Trophoblast cell (in vitro differentiated cells and primary cell): Measurements from ENCODE around the gene PNPO.

Source experiments
- DNase-seq, 2 donors: peaks; one replicate each; pipeline ENCODE4 v3.0.0-alpha.2; 2016
- H2AFZ ChIP-seq: 2 replicates; pipeline ENCODE4 v1.6.1; 2013; ENCODE audit warnings: low read length, moderate library complexity, mild to moderate bottlenecking; ENCODE audit not compliant: insufficient read depth, poor library complexity
- H2AK5ac ChIP-seq: 2 replicates; pipeline ENCODE4 v1.6.1; 2013; ENCODE audit warnings: mild to moderate bottlenecking, low read length
- H2BK120ac ChIP-seq: 2 replicates; pipeline ENCODE4 v1.6.1; 2013; ENCODE audit warnings: low read length, mild to moderate bottlenecking, moderate library complexity; ENCODE audit not compliant: insufficient read depth, poor library complexity
- H2BK12ac ChIP-seq: 2 replicates; pipeline ENCODE4 v1.6.1; 2013; ENCODE audit warnings: mild to moderate bottlenecking, low read length, moderate library complexity
- H2BK5ac ChIP-seq: 2 replicates; pipeline ENCODE4 v1.6.1; 2013; ENCODE audit warnings: low read length, low read depth, moderate library complexity, mild to moderate bottlenecking; ENCODE audit not compliant: poor library complexity
- H3K14ac ChIP-seq: 2 replicates; pipeline ENCODE4 v1.6.1; 2013; ENCODE audit warnings: mild to moderate bottlenecking, low read length
- H3K18ac ChIP-seq: 2 replicates; pipeline ENCODE4 v1.6.1; 2013; ENCODE audit warnings: mild to moderate bottlenecking, low read length
- H3K23ac ChIP-seq: 2 replicates; pipeline ENCODE4 v1.6.1; 2013; ENCODE audit warnings: low read length
- H3K27ac ChIP-seq: 2 replicates; pipeline ENCODE4 v1.5.1; 2013; ENCODE audit warnings: low read depth, mild to moderate bottlenecking, inconsistent platforms, low read length, moderate library complexity
- H3K27me3 ChIP-seq: 2 replicates; pipeline ENCODE4 v1.6.1; 2013; ENCODE audit warnings: inconsistent platforms, mild to moderate bottlenecking, low read length, moderate library complexity; ENCODE audit not compliant: insufficient read depth
- H3K36me3 ChIP-seq, 2 experiments: 1 replicate in 1 of 2; 2 replicates in 1 of 2; pipeline ENCODE4 v1.6.1; 2013; ENCODE audit warnings: low read length in 2 of 2, mild to moderate bottlenecking in 2 of 2, moderate library complexity in 1 of 2; ENCODE audit not compliant: insufficient read depth in 2 of 2, control insufficient read depth in 1 of 2
- H3K4ac ChIP-seq: 2 replicates; pipeline ENCODE4 v1.6.1; 2013; ENCODE audit warnings: low read depth, mild to moderate bottlenecking, low read length, moderate library complexity
- H3K4me1 ChIP-seq, 2 experiments: 1 replicate in 1 of 2; 2 replicates in 1 of 2; pipeline ENCODE4 v1.6.1; 2013; ENCODE audit warnings: low read length in 2 of 2, mild to moderate bottlenecking in 2 of 2, moderate library complexity in 1 of 2; ENCODE audit not compliant: insufficient read depth in 2 of 2, control insufficient read depth in 1 of 2
- H3K4me2 ChIP-seq: 2 replicates; pipeline ENCODE4 v1.6.1; 2013; ENCODE audit warnings: inconsistent platforms, mild to moderate bottlenecking, low read length, moderate library complexity
- H3K4me3 ChIP-seq: 2 replicates; pipeline ENCODE4 v1.5.1; 2013; ENCODE audit warnings: mild to moderate bottlenecking, low read depth, low read length, inconsistent platforms
- H3K79me1 ChIP-seq: one replicate; pipeline ENCODE4 v1.6.1; 2013; ENCODE audit warnings: low read length
- H3K79me2 ChIP-seq: 2 replicates; pipeline ENCODE4 v1.6.1; 2013; ENCODE audit warnings: low read length, mild to moderate bottlenecking; ENCODE audit not compliant: control insufficient read depth, insufficient read depth, poor library complexity
- H3K9ac ChIP-seq: 2 replicates; pipeline ENCODE4 v1.6.1; 2013; ENCODE audit warnings: mild to moderate bottlenecking, low read length
- H3K9me3 ChIP-seq: 2 replicates; pipeline ENCODE4 v1.6.1; 2013; ENCODE audit warnings: low read depth, mild to moderate bottlenecking, control low read depth, inconsistent platforms, low read length; ENCODE audit not compliant: insufficient read depth
- H4K12ac ChIP-seq: 2 replicates; pipeline ENCODE4 v1.6.1; 2013; ENCODE audit warnings: low read depth, mild to moderate bottlenecking, low read length, moderate library complexity
- H4K8ac ChIP-seq: 2 replicates; pipeline ENCODE4 v1.6.1; 2013; ENCODE audit warnings: low read depth, mild to moderate bottlenecking, low read length, moderate library complexity
- H4K91ac ChIP-seq: one replicate; pipeline ENCODE4 v1.6.1; 2013; ENCODE audit warnings: low read depth, mild to moderate bottlenecking, low read length, moderate library complexity
- WGBS: extraction: QIAGEN DNeasy Blood & Tissue Kit; methylation state at CpG from one replicate; pipeline ENCODE4 v1.1.7; 2013; ENCODE audit warnings: missing lambda C conversion rate; ENCODE audit not compliant: insufficient read length, insufficient coverage; ENCODE audit errors: extremely low coverage; 5-methylcytosine and 5-hydroxymethylcytosine counted together

Gene PNPO

GRCh38 chr17:47946516-47946915, 5.1 kb downstream of the PNPO start:
- Histone ChIP-seq H2BK120ac (peak overlapping the region; percentile 20), H3K4me1 (peaks cover 0 to 8% of the 10 kb centered on the region in 2 experiments), H3K4me2 (no peak overlapping the region), H3K79me2 (no peaks in the 10 kb centered on the region), H3K27me3 (no peaks in the 10 kb centered on the region), H3K9ac (no peak overlapping the region), H3K36me3 (no peaks in the 10 kb centered on the region), H2AK5ac (no peak overlapping the region), H2BK5ac (peak overlapping the region; percentile 32), H3K14ac (no peak overlapping the region), H4K8ac (no peak overlapping the region), H2AFZ (no peak overlapping the region), H4K12ac (no peak overlapping the region), H3K23ac (no peak overlapping the region), H2BK12ac (no peak overlapping the region), H3K18ac (no peak overlapping the region), H4K91ac (peak overlapping the region; percentile 25), H3K4me3 (no peak overlapping the region), H3K9me3 (no peaks in the 10 kb centered on the region), H3K79me1 (peaks cover 2% of the 10 kb centered on the region), H3K4ac (no peak overlapping the region), H3K27ac (no peak overlapping the region)
- no CpG with 5 or more reads among the region's 6 CpGs for WGBS
- no peak for DNase-seq

GRCh38 chr17:47946929-47947397, 5.6 kb downstream of the PNPO start:
- Histone ChIP-seq H3K4ac (no peak overlapping the region), H3K4me2 (no peak overlapping the region), H3K27ac (no peak overlapping the region), H2BK5ac (no peak overlapping the region), H3K9me3 (no peaks in the 10 kb centered on the region), H3K79me1 (no peaks in the 10 kb centered on the region), H3K14ac (no peak overlapping the region), H3K4me3 (no peak overlapping the region), H3K36me3 (no peaks in the 10 kb centered on the region), H2BK12ac (no peak overlapping the region), H3K18ac (no peak overlapping the region), H3K9ac (no peak overlapping the region), H3K4me1 (peaks cover 0 to 4% of the 10 kb centered on the region in 2 experiments), H4K91ac (no peak overlapping the region), H3K27me3 (no peaks in the 10 kb centered on the region), H4K8ac (no peak overlapping the region), H3K79me2 (no peaks in the 10 kb centered on the region), H4K12ac (no peak overlapping the region), H2AFZ (no peak overlapping the region), H2AK5ac (no peak overlapping the region), H3K23ac (no peak overlapping the region), H2BK120ac (no peak overlapping the region)
- no CpG with 5 or more reads among the region's 2 CpGs for WGBS
- DNase-seq: peak; percentile 72 to 87

- H2BK120ac ChIP-seq: no peak overlapping the region
- no peak overlapping the region for H3K9ac ChIP-seq
- H3K36me3 ChIP-seq: no peaks in the 10 kb centered on the region
- H2BK5ac ChIP-seq: no peak overlapping the region
- H3K79me1 ChIP-seq: no peaks in the 10 kb centered on the region
- DNase-seq: no peak
- no peak overlapping the region for H2AFZ ChIP-seq
- no peaks in the 10 kb centered on the region for H3K27me3 ChIP-seq
- H3K18ac ChIP-seq: no peak overlapping the region
- H2BK12ac ChIP-seq: no peak overlapping the region
- no peak overlapping the region for H4K8ac ChIP-seq
- no CpG with 5 or more reads among the region's 5 CpGs for WGBS
- no peak overlapping the region for H3K4me2 ChIP-seq
- H3K4me1 ChIP-seq: peaks cover 0 to 2% of the 10 kb centered on the region in 2 experiments
- no peak overlapping the region for H3K14ac ChIP-seq
- no peaks in the 10 kb centered on the region for H3K9me3 ChIP-seq
- H3K4me3 ChIP-seq: no peak overlapping the region
- H3K27ac ChIP-seq: no peak overlapping the region
- no peak overlapping the region for H4K12ac ChIP-seq
- no peaks in the 10 kb centered on the region for H3K79me2 ChIP-seq
- no peak overlapping the region for H4K91ac ChIP-seq
- no peak overlapping the region for H2AK5ac ChIP-seq
- H3K23ac ChIP-seq: no peak overlapping the region
- H3K4ac ChIP-seq: no peak overlapping the region
Observed at GRCh38 chr17:47948706-47949196, 7.4 kb downstream of the PNPO start.

GRCh38 chr17:47949197-47949759, 7.9 kb downstream of the PNPO start:
- H3K4me3 ChIP-seq: no peak overlapping the region
- H2AK5ac ChIP-seq: no peak overlapping the region
- H2BK120ac ChIP-seq: no peak overlapping the region
- no peaks in the 10 kb centered on the region for H3K79me1 ChIP-seq
- H3K27me3 ChIP-seq: no peaks in the 10 kb centered on the region
- peak overlapping the region; percentile 37 for H4K12ac ChIP-seq
- H3K79me2 ChIP-seq: no peaks in the 10 kb centered on the region
- peak overlapping the region; percentile 81 for H4K8ac ChIP-seq
- peak overlapping the region; percentile 1 for H4K91ac ChIP-seq
- H3K4me1 ChIP-seq: peaks cover 0 to 2% of the 10 kb centered on the region in 2 experiments
- no peak overlapping the region for H2BK5ac ChIP-seq
- no peak overlapping the region for H3K9ac ChIP-seq
- DNase-seq: peak; percentile 54 to 74
- H2AFZ ChIP-seq: peak overlapping the region; percentile 21
- H3K23ac ChIP-seq: no peak overlapping the region
- H3K14ac ChIP-seq: peak overlapping the region; percentile 19
- H3K4ac ChIP-seq: no peak overlapping the region
- peak overlapping the region; percentile 42 for H3K4me2 ChIP-seq
- H3K36me3 ChIP-seq: no peaks in the 10 kb centered on the region
- no peak overlapping the region for H3K27ac ChIP-seq
- no peak overlapping the region for H2BK12ac ChIP-seq
- H3K18ac ChIP-seq: no peak overlapping the region
- H3K9me3 ChIP-seq: no peaks in the 10 kb centered on the region
- no CpG with 5 or more reads among the region's 22 CpGs for WGBS
